Activated CD4-positive, alpha-beta T cell treated with anti-CD3 and anti-CD28 coated beads, Interleukin-2, Interleukin-4, amounts not matched to agents 100 ng/mL and 50 ng/mL, durations not matched to agents 16 hours and 8 hours (primary cell): ENCODE results near the gene DNAAF5.

Experiments
- DNase-seq: peaks from one replicate; pipeline ENCODE4 v3.0.0-alpha.2; 2020; ENCODE audit warnings: low spot score

DNAAF5 gene

GRCh38 chr7:768881-769504 is 42.5 kb downstream of the DNAAF5 start:
- DNase-seq, result no peak

- DNase-seq, result no peak
These were observed 43.8 kb downstream of the DNAAF5 start for GRCh38 chr7:770336-770735.

- DNase-seq, result no peak
These were observed 44.3 kb downstream of the DNAAF5 start for GRCh38 chr7:770741-771166.

- no peak for DNase-seq
These were observed 44.9 kb downstream of the DNAAF5 start for GRCh38 chr7:771234-772004.

GRCh38 chr7:772005-772294 is 45.5 kb downstream of the DNAAF5 start:
- DNase-seq, result no peak

GRCh38 chr7:772392-772791 is 45.9 kb downstream of the DNAAF5 start:
- no peak for DNase-seq

- DNase-seq, result no peak
These were observed 46.5 kb downstream of the DNAAF5 start for GRCh38 chr7:772861-773621.

GRCh38 chr7:773622-773915 is 47.1 kb downstream of the DNAAF5 start:
- no peak for DNase-seq

GRCh38 chr7:774161-775109 is 47.9 kb downstream of the DNAAF5 start:
- peak; percentile 68 for DNase-seq

GRCh38 chr7:776381-776780 is 49.9 kb downstream of the DNAAF5 start:
- DNase-seq, result no peak

- DNase-seq, result no peak
These were observed 50.7 kb downstream of the DNAAF5 start for GRCh38 chr7:776992-777727.

GRCh38 chr7:777728-778078 is 51.2 kb downstream of the DNAAF5 start:
- no peak for DNase-seq

GRCh38 chr7:778271-778967 is 51.9 kb downstream of the DNAAF5 start:
- no peak for DNase-seq

GRCh38 chr7:778968-779451 is 52.5 kb downstream of the DNAAF5 start:
- no peak for DNase-seq

- DNase-seq, result no peak
These were observed 53.0 kb downstream of the DNAAF5 start for GRCh38 chr7:779480-779879.

- DNase-seq, result no peak
These were observed 53.6 kb downstream of the DNAAF5 start for GRCh38 chr7:780081-780480.

- no peak for DNase-seq
These were observed 54.0 kb downstream of the DNAAF5 start for GRCh38 chr7:780516-780915.

- no peak for DNase-seq
These were observed 54.8 kb downstream of the DNAAF5 start for GRCh38 chr7:781186-781849.

- no peak for DNase-seq
These were observed 55.5 kb downstream of the DNAAF5 start for GRCh38 chr7:781936-782529.
